Measurements from ENCODE around the gene EFNB1. TPM values are rescaled to one million over a fixed set of nuclear protein-coding genes. Genes with fewer than 3 reads are reported as not detected.

The EFNB1 gene
- total RNA-seq, 2 donors from 2014 or later, result 77.9 to 92.2 TPM

- H3K4me1 ChIP-seq, result no peaks in the 10 kb centered on the region
- H3K36me3 ChIP-seq, result no peaks in the 10 kb centered on the region
- H3K9ac ChIP-seq (ENCODE audit: low read depth in 2 of 2, low read length in 2 of 2), result no peak overlapping the region
- no peaks in the 10 kb centered on the region for H3K27me3 ChIP-seq
- DNase-seq, result no peak
- TF ChIP-seq CTCF (IDR thresholded peaks at IDR 0.05), result no peak
- H3K4me3 ChIP-seq, result no peak overlapping the region
- H3K27ac ChIP-seq, result no peak overlapping the region
- no peaks in the 10 kb centered on the region for H3K9me3 ChIP-seq
- intact Hi-C loops (cut with DNase I), result no loop called here
Measured at GRCh38 chrX:68877606-68878005, 48.8 kb downstream of the EFNB1 start.

- Histone ChIP-seq H3K9me3 (no peaks in the 10 kb centered on the region), H3K27ac (no peak overlapping the region), H3K4me1 (no peaks in the 10 kb centered on the region), H3K9ac (ENCODE audit: low read depth in 2 of 2, low read length in 2 of 2) (no peak overlapping the region), H3K4me3 (no peak overlapping the region), H3K27me3 (no peaks in the 10 kb centered on the region), H3K36me3 (no peaks in the 10 kb centered on the region)
- no peak for DNase-seq
- no peak for TF ChIP-seq CTCF (IDR thresholded peaks at IDR 0.05)
- intact Hi-C loops (cut with DNase I), result no loop called here
Measured at GRCh38 chrX:68878977-68879645, 50.3 kb downstream of the EFNB1 start.

- Histone ChIP-seq H3K4me3 (no peak overlapping the region), H3K27ac (no peak overlapping the region), H3K9me3 (no peaks in the 10 kb centered on the region), H3K27me3 (peaks cover 6% of the 10 kb centered on the region), H3K9ac (ENCODE audit: low read depth in 2 of 2, low read length in 2 of 2) (no peak overlapping the region), H3K4me1 (no peaks in the 10 kb centered on the region), H3K36me3 (no peaks in the 10 kb centered on the region)
- no peak for TF ChIP-seq CTCF (IDR thresholded peaks at IDR 0.05)
- DNase-seq, result no peak
- intact Hi-C loops (cut with DNase I), result no loop called here
Measured at GRCh38 chrX:68880846-68881552, 52.2 kb downstream of the EFNB1 start.

- no peaks in the 10 kb centered on the region for H3K36me3 ChIP-seq
Measured at GRCh38 chrX:68881911-68882310, 53.1 kb downstream of the EFNB1 start.

GRCh38 chrX:68883800-68884199 lies 55.0 kb downstream of the EFNB1 start:
- intact Hi-C loops (cut with DNase I), result no loop called here
- DNase-seq, result no peak

More at GRCh38 chrX:68881911-68882310, 53.1 kb downstream of the EFNB1 start:
- H3K4me3 ChIP-seq, result no peak overlapping the region
- H3K9me3 ChIP-seq, result no peaks in the 10 kb centered on the region
- H3K27ac ChIP-seq, result no peak overlapping the region
- no peak overlapping the region for H3K9ac ChIP-seq (ENCODE audit: low read depth in 2 of 2, low read length in 2 of 2)
- DNase-seq, result no peak
- H3K27me3 ChIP-seq, result peaks cover 6% of the 10 kb centered on the region
- intact Hi-C loops (cut with DNase I), result no loop called here
- no peaks in the 10 kb centered on the region for H3K4me1 ChIP-seq
- TF ChIP-seq CTCF (IDR thresholded peaks at IDR 0.05), result no peak

More at GRCh38 chrX:68883800-68884199, 55.0 kb downstream of the EFNB1 start:
- H3K9ac ChIP-seq (ENCODE audit: low read depth in 2 of 2, low read length in 2 of 2), result no peak overlapping the region
- no peak for TF ChIP-seq CTCF (IDR thresholded peaks at IDR 0.05)
- H3K9me3 ChIP-seq, result no peaks in the 10 kb centered on the region
- H3K27me3 ChIP-seq, result peaks cover 6% of the 10 kb centered on the region
- H3K4me1 ChIP-seq, result no peaks in the 10 kb centered on the region
- H3K4me3 ChIP-seq, result no peak overlapping the region
- H3K36me3 ChIP-seq, result no peaks in the 10 kb centered on the region
- no peak overlapping the region for H3K27ac ChIP-seq

All from colonic mucosa (tissue), 4 donors.